B cell (primary cell): Measurements from ENCODE around the gene CRNKL1.

Experiments used
- EZH2 ChIP-seq: IDR thresholded peaks from 2 replicates; pipeline ENCODE4 v1.6.1; 2012; ENCODE audit warnings: borderline replicate concordance, low read depth, mild to moderate bottlenecking, moderate library complexity, low read length; ENCODE audit not compliant: insufficient read depth, poor library complexity, severe bottlenecking
- TF ChIP-seq, protein P1 (sequence below): fragments of 200-600 bp; IDR thresholded peaks from one replicate; pipeline ENCODE4 v1.8.0; 2022; ENCODE audit warnings: antibody characterized with exemption, mild to moderate bottlenecking

DNA sequence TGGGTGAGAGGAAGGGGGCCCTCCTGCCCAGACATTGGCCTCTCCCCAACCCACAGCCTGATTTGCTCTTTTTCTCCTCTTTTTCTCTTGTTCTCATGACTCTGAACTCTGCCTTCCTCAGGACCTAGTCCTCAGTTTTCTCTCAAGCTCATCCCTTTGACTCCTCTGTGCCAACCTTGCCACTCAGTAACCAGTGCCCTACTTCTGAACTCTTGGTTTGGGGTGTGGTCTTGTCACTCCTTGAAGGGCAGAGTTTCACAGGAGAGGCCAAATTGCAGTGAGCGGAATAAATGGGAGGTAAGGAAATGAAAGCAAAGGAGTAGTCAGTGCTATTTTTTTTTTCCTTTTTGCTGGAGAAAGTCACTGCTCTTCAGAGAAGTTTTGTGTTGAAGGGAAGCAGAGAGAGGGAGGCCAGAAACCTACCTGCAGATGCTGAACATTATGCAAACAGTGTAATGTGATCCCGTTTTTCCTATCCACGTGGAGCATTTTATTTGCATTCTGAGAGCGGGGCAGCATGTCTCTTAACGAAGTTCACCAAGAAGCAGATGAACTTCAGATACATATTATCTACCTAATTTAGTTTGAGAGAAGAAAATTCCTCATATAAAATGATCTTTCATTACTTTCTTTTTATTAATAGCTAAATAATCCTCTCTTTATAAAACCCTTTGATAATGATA, 27.0 kb upstream of the CRNKL1 start:
- TF ChIP-seq, protein P1, sequence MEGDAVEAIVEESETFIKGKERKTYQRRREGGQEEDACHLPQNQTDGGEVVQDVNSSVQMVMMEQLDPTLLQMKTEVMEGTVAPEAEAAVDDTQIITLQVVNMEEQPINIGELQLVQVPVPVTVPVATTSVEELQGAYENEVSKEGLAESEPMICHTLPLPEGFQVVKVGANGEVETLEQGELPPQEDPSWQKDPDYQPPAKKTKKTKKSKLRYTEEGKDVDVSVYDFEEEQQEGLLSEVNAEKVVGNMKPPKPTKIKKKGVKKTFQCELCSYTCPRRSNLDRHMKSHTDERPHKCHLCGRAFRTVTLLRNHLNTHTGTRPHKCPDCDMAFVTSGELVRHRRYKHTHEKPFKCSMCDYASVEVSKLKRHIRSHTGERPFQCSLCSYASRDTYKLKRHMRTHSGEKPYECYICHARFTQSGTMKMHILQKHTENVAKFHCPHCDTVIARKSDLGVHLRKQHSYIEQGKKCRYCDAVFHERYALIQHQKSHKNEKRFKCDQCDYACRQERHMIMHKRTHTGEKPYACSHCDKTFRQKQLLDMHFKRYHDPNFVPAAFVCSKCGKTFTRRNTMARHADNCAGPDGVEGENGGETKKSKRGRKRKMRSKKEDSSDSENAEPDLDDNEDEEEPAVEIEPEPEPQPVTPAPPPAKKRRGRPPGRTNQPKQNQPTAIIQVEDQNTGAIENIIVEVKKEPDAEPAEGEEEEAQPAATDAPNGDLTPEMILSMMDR, result no peak
- no peak for TF ChIP-seq EZH2
